RPMI8226 (cell line): ENCODE measurements around the gene PPP4R4.
"Not testable (repeated sequence)": the region's sequence is repeated elsewhere in the genome, so short reads cannot be mapped to it uniquely, and the experiment has no call there.

Experiments
- DNase-seq: peaks from one replicate; pipeline ENCODE4 v3.0.0-alpha.2; 2015

Gene PPP4R4

DNA sequence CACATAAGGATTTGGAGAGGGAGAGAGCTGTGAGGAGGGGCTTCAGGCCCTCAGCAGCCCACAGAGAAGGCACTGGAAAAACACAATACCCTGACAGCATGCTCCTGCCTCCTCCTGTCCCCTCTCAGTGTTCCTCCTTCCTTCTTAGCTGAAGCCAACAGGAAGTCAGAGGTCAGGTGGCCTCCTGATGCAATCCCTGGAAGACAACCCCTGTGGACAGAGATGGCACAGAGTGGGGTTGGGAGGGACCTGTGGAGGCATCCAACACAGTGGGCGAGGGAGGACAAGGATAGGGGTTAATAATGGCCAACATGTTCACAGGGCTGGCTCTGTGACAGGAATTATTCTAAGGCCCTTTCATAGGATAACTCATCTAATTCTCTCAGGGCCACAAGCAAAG lies 29.4 kb upstream of the PPP4R4 start:
- no peak for DNase-seq

DNA sequence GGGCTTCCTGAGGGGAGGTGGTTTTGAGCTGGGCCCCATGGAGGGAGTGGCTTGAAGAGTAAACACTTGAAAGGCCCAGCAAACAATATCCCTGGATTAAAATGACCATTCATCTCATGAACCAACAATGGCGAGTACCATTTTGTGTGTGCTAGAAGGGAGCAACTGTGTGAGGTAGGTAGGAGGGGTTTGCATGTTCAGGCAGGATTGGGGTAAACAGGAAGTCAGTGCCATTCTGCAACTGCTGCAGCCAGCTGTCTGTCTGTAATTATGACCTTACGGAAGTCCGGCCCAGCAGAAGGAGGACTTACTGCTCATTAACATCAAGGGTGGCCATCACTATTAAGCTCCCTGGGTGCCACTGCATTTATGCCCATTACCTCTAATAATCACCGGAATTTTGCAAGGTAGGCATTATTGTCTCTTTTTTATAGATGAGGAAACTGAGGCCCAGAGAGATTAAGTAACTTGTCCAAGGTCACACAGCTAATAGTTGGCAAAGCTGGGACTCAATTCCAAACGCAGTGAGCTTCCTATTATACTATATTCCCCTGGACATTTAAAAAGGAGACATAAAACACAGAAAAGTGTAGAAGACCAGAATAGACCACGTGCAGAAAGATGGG lies 28.1 kb upstream of the PPP4R4 start:
- no peak for DNase-seq

DNA sequence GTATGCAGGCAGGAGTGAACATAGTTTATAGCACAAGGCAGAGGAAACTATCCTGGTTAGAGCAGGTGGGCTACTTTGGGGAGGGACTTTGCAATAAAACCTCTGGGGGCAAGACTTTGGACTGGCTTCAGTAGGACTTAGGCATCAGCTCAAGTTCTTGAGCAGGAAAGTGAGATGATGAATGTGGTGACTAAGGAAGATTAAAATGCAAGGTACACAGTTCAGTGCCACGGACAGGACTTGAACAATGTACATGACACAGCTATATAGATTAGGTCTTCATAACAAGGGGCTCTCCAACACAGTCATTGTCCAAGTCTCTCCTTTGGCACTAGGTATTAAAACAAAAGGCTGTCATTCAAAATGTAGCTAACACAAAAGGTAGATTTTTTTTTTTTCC lies 21.4 kb upstream of the PPP4R4 start:
- no peak for DNase-seq

DNA sequence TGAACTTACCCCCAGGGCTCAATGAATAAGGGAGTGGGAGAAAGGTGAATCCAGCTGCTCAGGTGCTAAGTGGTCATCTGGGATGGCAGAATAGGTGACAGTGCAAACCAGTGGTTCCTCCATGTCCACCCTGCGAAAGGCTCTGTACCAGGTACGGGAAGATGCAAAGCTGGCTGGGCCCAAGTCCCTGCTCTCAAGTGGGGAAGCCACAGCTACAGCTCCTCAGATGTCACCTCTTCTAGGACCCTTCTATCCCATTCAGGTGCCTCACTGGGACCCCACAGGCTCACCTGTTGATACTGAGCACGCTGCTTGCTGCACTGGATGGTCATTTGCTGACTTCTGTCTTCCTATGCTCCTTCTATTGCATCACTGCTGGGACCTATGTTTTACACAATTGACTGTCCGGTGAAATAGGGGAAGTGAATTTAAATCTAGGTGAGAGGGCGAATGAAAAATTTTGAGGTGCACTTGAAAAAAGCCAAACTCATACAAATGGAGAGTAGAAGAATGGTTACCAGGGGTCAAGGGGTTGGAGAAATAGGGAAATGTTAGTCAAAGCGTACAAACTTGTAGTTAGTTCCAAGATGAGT lies 20.3 kb upstream of the PPP4R4 start:
- DNase-seq = no peak

DNA sequence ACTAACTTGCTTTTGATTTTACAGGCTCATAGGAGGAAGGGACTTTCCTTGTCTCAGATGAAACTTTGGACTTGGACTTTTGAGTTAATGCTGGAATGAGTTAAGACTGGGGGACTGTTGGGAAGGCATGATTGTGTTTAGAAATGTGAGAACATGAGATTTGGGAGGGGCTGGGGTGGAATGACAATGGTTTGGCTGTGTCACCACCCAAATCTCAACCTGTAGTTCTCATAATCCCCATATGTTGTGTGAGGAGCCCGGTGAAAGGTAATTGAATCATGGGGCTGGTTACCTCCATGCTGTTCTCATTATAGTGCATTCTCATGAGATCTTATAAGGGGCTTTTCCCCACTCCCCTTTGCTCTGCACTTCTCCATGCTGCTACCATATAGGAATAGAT lies 18.0 kb upstream of the PPP4R4 start:
- DNase-seq = not testable (repeated sequence)

DNA sequence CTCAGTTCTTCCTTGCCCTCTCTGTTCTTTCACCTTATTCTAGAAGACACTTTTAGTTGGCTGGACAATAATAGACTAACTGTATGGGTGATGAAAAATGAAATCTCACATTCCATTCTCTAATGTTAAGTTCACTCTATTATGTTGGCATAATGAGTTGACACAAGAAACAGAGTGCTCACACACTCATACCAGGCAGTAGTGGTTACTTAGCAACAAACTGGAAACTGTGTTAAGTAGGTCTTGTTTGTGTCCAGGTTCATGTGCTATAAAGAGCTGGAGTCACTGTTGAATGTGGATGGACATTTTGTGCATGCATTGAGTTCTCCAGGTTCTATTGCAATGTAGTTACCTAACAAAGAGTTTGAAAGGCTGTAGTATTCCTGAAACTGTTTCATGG lies 16.9 kb upstream of the PPP4R4 start:
- no peak for DNase-seq

DNA sequence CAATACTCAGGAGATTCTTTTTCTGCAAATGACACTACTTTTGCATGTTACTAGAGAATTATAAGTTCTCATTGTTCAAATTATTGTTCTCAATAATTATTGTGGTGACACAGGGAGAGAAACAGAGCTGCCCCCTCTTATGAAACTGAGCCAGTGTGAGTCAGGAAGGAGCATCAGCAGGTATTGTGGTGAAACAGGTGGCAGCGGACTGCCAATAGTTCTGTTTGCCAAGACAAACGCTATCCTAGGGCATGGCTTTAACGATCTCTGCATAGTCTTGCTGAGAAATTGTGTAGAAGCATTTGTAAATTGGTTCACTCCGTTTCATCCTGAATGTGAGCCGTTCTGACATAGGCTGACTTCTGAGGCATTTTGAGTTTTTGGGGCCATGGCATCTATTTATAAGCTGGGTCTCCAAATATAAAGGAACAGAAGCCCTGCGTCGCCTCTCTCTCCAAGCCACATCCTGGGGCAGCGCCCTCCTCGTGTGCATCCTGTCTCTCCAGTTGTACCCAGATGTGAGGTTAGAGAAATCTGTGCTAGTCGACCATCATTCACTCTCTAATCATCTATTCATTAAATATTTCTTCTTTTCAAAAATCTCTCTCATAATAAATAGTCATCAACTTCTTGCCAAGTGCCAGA lies 15.8 kb upstream of the PPP4R4 start:
- DNase-seq = no peak

DNA sequence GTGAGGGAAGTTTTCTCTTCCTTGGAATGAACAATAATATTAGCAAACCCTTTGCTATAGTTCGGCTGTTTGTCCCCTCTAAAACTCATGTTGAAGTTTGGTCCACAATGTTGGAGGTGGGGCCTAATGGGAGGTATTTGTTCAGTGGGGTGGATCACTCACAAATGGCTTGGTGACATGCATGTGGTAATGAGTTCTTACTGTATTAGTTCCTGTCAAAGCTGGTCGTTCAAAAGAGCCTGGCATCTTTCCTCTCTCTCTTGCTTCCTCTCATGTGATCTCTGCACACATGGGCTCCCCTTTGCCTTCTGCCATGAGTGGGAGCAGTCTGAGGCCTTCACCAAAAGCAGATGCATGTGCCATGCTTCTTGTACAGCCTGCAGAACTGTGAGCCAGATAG lies 13.1 kb upstream of the PPP4R4 start:
- DNase-seq = no peak

DNA sequence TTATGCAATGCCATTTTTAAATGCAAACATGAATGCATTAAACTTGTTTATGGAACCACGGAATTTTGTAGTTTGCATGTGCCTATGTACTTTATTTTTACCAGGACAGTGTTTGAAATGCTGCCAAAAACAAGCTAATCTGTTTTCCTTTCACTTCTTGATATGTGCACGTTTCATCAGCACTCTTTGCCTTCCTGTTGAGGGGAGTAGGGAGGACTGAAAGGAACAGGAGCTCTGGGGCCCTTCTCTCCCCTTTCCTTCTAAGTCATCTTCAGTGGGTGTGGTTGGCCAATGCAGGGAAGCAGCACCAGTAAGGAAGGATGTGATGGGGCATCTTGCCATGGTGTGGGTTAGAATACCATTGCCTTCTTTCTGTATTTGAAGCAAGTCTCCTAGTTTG lies 12.1 kb upstream of the PPP4R4 start:
- DNase-seq = peak; percentile 50

DNA sequence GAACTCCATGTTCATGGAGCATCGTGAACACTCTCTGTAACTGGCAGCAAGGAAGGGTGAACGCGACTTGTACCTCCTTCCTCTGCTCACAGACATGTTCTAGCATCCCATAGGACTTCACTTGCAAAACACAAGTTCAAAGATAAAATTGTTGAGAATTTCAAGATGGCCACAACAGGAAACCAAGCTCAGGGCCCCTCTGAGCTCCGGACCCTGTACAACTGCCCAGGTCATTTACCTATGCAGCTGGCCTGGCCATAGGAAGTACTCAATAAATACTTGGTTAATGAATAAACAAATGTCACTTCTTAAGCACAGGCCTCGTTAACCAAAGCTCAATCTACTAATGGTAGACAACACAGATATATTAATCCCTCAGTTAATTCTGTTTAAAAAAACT lies 11.7 kb upstream of the PPP4R4 start:
- no peak for DNase-seq

DNA sequence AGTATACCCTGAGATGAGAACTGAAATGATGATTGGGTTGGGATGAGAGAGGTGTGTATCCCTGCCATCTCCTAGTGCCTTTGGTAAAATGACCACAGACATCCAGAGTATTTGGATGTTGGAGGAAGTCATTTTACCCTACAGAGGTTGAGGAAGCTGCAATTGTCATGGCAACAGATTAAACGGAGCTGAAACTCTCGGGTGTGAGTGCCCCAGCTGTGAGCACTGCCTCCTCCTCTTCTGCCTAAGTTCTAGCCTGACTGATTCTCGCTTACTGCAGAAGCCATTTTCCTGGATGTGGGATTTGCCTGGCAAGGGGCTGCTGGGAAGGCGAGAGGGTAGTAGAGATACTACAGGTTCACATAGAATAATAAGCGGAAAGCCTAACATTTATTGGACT lies 10.3 kb upstream of the PPP4R4 start:
- DNase-seq = no peak

DNA sequence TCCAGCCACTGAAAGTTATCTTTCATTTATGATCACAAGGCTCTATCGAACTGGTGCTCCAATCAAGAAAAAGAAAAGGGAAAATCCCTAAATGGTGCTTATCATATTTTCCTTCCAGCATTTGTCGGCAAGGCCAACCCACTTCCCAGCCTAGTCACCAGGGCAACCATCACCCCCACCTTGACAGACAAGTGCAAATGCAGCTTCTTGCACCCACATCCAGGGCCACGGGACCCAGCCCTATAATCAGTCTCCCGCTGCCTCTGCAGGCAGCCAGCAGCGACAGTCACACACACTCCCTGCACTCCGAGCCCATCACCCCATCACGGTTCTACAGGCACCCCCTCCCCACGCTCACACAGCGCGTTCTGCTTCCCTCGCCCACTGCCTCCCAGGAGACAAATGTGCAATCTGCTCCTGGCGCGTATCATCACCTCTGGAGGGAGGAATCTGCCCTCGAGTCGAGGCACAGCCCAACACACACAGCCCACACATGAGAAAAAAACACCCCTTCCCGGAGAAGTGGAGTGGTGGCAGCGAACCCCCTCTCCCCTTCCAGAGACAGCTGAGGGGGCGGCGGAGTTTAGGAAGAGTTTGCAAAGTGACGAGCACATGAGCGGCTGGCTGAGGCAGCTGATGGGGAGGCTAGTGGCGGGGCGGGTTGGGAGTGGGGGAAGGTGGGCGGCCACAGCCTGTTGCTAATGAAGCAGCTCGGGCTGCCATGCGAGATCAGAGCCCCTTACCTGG lies 9.3 kb upstream of the PPP4R4 start:
- DNase-seq = no peak

DNA sequence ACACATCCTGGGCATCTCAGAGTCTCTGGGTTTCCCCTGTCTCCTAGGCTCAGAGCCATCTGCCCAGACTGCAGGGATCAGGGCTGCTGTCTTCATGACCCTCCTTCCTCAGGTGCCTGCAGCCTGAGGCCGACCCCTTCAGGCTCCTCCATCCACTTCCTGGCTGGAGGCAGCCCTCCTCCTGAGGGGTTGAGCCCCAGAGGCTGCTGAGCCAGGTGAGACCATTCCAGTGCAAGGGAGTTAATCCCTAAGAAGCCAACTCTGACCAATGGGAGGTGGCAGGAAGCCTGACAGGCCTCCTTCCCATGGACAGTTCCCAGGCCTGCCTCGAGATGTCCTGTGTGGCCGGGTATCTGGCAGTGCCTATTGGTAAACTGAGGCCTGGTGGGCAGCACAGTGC lies 8.4 kb upstream of the PPP4R4 start:
- DNase-seq = no peak

DNA sequence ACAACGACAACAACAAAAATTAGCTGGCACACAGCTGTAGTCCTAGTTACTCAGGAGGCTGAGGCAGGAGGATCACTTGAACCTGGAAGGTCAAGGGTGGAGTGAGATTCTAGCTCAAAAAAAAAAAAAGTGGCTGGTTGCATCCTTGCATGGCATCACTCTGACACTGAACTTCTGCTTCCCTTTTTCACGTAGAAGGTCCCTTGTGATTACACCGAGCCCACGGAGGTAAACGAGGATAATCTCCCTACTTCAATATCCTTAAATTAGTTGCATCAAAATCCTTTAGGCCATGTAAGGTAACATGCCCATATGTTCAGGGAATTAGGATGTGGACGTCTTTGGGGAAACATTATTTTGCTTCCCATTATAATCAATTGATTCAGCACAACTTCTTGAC lies 4.0 kb upstream of the PPP4R4 start:
- DNase-seq = no peak

DNA sequence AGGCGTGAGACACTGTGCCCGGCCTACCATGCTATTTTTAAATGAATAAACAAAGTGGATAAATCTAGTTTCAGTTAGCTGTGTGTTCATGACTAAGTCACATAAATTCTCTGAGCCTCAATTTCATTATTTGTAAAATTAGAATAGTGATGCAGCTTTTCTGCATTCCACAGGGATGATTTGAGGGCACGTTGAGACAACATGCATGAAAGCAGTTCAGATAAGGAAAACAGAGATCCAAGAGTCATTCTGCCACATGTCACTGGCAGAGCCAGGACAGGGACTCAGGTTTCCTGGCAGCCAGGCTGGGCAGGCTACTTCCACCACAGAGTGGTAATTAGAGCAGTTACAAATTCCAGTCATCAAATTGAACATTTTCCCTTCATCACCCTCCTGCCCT lies 2.9 kb upstream of the PPP4R4 start:
- no peak for DNase-seq

DNA sequence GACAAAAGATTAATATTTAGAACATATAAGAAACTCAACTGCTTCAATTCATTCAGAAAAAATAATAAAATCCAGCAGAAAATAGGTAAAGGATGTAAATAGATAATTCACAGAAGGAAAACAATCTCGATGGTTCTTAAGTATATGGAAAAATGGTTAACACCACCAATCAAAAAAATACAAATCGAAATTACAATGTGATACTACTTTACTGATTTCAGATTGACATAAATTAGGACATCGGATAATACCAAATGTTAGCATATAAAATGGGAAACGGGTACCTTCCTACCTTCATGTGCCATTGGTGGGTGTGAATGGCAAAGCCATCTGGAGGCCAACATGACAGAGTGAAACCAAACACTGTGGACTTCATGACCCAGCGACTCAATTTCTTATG lies 1.6 kb upstream of the PPP4R4 start:
- DNase-seq = no peak

DNA sequence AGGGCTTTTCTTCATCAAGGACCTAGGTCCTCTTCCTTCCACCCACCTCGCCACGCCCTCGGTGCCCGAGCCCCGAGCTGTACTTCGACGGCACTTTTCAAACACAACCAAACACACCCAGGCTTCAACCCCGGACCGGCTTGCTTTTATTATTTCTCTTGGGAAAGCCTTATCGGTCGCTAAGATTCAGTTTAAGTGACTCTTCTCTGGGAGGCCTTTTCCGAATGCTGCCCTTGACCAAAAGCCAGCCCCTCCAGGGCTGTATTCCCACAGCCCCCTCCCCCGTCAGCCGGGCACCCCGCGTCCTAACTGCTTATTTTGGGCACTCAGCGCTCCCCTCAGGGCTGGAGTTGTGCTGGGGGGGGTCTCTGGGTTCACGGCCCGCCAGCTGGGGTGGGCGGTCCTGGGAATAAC lies 644 bp upstream of the PPP4R4 start:
- DNase-seq = no peak

DNA sequence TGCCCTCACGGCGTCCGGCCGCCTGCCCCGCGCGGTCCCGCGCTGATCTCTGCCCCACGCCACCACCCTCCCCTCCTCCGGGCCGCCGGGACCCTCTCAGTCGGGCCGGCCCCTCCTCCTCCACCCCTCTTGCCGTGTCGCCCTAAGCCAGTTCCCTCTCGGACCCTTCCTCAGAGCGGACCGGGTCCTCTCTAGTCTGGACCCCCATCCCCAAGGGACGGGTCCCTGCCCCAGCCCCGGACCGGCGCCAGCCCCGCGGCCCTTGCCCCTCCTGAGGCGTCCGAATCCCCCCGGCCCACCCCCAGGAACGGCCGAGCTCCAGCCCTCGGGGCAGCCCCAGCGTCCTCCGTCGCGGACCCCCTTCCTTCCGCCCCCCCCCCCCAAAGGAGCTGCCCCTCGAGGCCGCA lies 485 bp downstream of the PPP4R4 start:
- DNase-seq = no peak

DNA sequence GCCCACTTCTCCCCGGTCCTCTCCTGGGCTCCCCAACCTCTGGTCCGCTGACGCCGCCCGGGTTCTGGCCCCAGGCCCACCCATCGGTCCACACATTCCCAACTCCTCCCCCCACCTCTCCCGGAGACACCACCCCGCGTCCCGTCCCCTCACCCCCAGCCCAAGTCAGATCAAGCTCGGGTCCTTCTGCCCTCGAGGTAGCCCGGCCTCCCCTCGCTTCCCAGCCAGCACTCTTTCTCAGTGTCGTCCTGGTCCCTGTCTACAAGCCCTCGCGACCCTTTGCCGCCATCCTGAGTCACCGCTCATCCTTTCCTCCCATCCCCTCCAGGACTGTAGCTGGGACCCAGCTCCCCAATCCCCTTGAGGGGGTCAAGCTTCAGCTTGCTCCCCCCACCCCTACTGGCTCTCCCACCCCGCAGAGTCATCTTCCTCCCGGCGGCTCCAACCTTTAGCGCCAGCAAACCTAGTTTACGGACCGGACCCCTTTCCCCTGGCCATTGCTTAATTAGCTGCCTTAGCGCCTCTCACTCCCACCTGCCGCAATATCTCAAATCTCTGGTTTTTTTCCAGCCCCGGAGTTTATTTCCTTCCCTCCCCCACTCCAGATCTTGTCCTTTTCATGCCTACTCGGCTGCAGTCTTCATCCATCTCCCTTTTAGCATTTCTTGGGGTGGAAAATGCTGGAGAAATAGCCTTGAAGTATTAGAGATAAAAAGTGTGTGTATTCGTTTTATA lies 1.1 kb downstream of the PPP4R4 start:
- no peak for DNase-seq

DNA sequence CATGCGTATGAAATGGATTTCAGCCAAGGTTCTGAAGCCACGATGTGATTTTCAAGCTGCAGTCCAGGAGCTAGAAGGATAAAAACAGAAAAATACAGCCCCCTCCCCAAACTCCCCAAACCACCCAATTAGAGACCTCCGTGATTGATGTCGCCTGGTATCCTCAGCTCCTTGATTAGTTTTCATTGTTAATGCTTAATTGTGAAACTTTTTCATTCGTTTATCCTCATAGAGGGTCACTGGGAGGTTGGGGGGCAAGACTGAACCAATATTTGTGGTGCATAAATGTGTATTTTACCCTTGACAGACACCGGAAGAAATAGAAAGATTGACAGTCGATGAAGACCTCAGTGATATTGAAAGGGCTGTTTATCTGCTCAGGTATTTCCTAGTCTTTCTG lies 1.6 kb downstream of the PPP4R4 start:
- no peak for DNase-seq

DNA sequence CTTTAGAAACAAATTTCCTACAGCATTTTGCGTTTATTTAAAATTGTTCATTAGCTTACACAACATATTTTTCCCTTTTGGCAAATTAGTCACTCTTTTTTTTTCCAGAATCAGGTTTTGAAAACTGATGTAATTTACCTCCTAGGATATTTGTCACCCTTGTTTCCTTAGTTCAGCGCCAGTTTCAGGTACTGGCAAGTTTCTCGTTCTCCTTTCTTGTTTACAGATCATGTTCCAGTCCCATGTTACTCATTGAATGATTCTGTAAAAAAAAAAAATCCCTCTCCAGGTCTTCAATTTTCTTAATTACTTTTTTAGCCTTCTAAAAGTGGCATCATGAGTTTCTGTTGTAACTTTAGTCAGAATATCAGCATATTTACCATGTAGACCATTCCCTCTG lies 2.7 kb downstream of the PPP4R4 start:
- no peak for DNase-seq

DNA sequence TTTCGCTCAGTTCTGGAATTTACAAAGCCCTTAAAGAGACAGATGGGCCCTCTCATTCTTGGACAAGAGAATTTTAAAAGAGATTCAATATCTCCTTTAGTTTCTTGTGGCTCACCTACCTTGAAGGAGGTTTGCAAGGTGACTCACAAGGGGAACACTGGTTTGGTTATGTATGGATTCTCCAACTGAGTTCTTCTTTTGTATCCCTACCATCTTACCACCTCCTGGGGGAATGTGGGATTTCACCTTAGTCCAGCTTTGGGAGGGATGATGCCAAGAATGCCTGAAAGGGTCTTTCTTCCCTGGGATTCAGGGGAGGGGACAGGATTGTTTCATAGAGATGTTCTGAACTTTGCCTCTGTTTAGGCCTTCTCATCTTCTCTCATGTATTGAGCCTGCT lies 3.7 kb downstream of the PPP4R4 start:
- no peak for DNase-seq

DNA sequence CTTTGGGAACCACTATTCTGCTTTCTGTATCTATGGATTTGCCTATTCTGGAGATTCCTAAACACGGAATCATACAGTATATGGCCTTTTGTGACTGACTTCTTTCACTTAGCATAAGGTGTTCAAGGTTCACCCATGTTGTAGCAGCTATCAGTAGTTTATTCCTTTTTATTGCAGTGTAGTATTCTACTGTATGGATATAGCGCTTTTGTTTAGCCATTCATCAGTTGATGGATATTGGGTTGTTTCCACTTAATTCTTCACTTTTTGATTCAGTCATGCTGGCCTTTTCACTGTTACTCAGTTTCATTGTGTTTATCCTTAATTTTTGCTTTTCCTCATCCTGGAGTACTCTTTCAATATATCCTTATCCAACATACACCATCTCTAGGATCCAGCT lies 5.1 kb downstream of the PPP4R4 start:
- no peak for DNase-seq
